Measurements from ENCODE around the gene AFMID.
"Not testable (repeated sequence)": the region's sequence is repeated elsewhere in the genome, so short reads cannot be mapped to it uniquely, and the experiment has no call there.

AFMID gene

DNA sequence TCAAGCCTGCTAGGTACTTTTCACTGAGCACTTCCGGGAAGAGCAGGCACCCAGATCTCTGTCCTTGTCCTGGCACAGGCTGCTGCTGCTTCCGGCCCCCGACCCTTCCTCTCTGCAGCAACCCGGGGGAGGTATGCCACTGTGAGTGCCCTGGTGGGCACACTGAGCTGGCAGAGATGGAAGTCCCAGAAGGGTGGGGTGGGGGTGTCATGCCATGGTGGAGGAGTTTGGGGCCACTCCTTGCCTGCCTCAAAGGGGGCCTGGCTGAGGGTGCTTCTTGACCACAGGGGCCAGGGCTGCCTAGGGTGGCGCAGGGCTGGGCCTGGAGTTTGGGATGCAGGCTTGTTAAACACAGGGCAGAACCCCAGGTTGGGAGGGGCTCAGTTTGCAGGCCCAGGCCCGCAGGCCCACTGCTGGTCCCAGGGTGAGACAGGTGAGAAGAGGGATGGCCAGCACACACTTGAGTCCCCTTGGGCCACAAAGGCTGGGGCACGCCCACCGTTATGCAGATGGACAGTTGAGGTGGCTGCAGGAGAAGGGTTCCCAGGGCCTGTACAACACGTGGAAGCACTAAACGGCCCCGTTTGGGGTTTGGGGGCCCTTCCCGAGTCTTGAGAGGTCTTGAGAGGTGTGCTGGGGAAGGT lies 53.0 kb downstream of the AFMID start:
- no peak for DNase-seq

DNA sequence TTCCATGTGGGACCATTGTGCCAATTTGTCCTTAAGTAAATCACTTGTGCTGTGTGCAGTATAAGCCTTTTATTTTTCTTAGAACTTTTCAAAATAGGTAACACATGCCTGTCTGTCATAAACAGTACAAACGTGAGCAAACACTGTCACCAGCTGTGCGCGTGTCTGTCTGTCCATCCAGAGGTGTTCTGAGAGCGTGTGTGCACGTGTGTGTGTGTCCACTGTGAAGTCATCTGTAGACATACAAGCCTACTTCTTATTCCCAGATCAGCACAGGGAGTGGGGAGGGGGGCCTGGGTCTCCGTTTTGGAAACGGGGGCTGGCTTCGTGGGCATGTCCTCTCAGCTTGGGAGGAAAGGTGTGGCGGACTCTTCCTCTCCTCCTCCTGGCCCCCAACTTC lies 53.7 kb downstream of the AFMID start:
- DNase-seq = peak; percentile 17

DNA sequence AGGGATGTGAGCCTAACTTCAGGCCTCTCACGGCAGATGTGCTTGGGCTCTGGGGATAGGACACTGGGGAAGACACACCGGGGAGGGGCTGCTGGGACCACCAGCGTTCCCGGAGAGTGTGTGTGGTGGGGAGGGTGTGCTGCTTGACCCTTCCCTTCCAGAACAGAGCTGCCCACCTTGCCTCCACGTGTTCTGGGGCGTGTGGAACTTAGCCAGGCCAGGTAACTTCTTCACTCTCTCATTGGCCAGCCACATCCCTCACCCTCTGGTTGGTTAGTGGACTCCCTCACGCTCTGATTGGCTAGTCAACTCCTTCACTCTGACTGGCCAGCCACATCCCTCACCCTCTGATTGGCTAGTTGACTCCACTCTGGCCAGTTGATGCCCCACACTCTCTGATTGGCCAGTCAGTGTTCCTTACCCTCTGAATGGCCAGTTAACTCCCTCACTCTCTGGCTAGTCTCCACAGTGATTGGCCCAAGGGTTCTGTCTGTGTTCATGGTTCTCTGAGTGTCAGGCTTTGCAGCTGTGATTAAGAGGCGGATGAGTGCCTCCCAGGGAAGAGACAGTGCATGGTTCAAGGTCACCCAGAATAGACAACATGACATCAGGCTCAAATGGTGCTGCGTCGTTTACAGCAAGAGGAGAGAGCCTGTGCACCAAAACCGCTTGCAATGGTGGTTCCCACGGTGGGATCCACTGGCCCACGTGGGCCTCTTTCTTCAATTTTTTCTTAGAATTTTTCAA lies 54.3 kb downstream of the AFMID start:
- peak; percentile 19 for DNase-seq

DNA sequence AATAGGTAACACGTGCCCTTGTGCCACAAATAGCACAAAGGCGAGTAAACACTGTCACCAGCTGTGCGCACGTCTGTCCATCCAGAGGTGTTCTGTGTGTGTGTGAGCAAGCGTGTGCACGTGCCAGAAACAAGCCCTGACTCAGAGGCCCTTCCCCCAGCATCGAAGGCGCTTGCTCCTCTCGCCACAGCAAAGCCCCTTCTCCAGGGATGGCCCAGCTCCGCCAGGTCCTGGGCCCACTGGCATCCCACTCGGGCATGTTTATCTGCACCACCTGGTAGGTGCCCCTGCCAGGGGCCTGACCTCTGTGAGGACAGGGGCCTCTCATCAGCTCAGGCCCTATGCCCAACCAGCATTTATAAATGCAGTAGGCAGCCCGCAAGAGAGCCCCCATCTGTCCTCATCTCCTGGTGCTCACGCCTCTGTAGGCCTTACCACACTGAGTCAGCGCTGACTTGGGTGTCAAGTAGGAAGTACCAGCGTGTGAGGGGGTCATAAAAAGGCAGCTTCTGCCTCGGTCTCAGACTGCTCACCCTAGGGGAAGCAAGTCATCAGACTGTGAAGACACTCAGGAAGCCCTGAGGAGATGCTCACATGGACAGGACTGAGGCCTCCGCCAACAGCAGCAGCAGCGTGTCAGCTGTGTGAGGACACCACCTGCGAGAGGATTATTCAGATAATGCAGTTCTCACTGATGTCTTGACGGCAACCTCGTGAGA lies 55.0 kb downstream of the AFMID start:
- DNase-seq = peak; percentile 43

DNA sequence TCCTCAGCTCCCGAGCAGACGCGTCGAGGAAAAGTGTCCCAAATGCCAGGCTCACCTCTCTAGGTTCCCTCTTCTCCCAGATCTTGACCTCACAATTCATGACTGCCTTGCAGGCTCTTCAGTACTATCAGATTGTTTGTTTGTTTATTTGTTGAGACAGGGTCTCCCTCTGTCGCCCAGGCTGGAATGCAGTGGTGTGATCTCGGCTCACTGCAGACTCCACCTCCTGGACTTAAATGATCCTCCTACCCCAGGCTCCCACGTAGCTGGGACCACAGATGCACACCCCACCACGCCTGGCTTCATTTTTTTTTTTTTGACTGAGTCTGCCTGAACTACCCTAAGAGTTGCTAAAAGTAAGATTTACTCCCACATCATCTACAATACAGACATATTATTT lies 60.1 kb downstream of the AFMID start:
- no peak for DNase-seq

DNA sequence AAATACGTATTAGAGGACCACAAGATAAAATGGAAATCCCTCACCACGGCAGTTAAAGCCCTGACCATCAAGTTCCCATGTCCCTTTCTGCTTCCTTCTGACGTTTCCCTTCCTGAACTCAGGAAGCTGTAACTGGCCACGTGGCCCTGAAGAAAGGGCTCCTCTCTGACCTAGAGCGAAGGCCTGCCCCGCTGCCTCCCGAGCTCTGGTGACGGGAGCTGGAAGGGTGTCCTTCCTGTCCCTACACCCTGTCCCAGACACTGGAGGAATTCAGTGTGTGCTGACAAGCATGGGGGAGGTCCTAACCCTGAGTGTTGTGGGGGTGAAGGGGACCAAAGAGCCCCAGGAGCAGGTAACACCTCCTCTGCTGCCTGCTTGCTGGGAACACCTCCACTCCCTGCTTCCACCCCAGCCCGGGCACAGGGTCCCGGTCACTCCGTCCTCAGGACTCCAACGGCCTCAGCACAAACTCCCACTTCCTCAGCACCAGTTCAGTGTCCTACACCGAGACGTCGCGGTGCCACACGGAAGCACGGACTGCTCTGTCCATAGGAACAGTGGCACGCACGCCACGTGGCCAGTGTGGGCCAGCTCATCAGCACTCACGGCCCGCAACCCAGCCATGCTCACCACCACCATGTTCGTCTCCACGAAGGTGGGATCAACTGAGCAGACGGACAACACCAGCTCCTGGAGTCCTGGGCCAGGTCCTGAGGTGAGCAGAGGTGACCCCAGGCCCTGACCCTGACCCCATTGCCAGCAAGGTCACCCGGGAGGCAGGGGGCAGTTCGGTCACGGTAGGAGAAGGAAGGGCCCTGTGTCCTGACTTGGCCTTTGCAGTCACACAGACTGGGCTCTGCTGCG lies 61.1 kb downstream of the AFMID start:
- peak; percentile 28 for DNase-seq

DNA sequence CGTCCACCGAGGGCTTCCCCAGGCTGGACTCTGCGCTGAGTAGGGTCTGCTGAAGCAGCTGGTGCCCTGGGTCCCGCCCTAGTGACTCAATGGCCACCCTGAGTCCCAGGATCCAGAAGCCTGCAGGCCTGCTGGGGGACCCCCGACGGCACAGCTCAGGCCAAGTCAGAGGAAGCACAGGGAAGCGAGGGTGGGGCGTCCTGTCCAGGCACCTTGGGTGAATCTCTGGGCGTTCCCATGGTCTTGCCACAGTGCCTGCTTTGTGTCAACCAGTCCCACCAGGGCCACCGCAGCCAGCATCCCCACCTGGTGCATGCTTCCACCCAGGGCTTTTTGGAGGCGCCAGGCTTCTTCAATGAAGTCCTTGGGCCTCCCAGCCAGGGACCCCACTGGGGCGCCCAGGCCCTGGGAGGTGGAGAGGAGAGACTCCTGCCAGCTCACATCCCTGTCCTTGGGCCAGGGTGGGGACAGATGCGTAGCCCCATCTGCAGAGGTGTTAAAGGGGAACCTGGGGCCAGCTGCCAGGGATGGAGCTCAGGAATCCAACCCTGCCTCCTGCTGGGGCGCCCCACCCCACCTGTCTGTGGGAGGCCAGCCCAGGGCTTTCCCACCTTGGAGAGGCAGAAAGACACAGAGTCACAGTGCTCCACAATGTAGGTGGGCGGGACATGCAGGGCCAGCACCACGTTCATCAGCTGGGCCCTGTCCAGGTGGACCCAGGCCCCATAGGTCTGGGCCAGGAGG lies 62.1 kb downstream of the AFMID start:
- peak; percentile 25 for DNase-seq

DNA sequence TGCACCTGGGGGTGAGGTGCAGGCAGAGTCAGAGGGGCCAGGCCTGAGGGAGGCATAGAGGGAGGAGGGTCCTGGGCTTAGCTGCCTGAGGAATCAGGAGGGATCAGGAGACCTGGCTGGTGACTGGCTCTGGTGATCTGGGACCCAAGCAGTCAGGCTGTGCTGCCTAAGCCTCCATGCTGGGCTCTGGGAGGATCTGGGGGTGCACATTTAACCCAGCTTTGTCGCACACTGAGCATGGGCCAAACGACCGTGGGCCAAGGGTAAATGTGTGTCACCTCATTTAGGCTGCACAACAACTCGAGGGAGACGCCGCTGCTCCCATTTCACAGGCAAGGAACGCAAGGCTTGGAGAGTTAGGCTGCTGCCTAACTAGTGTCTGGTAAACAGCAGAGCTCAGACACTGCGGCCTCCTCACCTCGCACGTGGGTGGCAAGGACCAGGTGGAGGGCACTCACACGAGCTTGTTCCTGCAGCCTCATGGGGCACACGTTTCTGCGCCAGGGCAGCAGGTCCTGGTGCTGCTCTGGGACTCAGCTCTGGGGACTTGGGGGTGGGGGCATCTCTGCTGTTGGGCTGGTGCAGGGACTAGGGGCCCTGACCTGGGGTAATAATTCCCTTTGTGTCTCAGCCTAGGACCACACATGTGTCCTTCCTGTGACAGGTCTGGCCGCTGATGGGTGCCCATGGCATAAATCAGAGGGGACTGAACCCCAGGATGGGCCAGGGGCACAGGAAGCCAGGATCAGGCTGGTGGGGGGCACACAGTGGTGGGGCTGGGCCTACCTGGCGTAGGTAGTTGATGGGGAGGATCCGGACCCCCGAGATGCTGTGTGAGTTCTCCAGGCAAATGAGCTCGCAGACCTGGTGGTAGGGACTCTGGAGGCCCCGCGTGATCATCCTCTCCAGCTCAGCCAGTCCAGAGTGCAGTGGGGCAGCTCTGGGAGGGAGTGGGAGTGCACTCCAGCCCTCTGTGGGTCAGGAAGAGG lies 63.0 kb downstream of the AFMID start:
- peak; percentile 24 for DNase-seq

DNA sequence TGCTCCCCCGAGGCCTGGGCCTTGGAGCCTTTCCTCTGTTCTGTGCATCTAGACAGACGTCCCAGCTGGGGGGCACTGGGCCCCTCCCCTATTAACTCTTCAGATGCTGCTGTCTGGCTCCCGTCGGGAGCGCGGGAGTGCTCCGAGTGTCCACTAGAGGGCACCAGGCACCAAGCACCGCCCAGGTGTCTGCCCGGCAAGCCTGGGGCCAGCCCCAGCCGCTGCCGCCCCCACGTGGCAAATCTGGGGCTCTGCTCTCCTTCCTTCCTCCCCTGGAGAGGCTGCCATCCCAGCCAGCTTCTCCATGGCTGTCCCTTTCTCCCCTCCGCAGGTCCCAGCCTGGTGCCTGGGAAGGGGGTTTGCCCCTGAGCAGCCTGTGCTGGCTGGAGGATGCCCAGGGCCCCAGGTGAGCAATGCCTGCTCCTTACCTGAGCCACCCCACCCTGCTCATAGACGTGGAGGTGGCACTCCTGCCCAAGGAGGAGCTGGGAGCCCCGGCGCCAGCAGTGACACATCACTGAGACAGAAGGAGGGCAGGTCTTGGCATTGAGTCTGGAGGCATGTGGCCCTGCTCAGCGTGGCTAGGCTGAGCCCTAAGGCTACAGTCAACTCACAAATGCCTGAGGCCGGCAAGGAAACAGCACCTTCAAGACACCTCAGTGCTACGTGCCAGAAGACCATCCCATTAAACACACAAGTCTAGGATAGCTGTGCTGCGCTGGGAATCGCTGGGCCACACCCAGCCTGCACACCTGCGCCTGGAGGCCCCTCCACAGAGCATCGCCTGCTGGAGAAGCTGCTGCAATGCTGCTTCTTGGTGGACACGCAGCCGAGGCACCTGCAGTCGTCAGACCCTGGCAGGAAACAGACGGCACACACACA lies 64.0 kb downstream of the AFMID start:
- DNase-seq = peak; percentile 91

DNA sequence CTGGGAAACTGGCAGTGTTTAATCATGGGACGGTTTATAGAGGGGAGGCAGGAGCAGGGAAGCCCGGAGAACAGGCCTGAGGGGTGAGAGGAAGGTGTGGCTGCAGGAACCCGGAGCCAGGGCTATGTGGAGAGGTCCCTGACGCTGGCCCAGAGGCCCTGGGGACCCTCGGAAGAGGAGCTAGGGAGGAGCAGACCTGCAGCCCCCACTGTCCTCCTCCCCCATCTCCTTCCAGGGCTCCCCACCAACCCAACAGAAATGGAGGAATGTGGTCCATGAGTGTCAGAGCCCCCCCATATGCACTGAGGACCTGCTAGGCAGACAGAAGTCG lies 64.6 kb downstream of the AFMID start:
- peak; percentile 20 for DNase-seq

DNA sequence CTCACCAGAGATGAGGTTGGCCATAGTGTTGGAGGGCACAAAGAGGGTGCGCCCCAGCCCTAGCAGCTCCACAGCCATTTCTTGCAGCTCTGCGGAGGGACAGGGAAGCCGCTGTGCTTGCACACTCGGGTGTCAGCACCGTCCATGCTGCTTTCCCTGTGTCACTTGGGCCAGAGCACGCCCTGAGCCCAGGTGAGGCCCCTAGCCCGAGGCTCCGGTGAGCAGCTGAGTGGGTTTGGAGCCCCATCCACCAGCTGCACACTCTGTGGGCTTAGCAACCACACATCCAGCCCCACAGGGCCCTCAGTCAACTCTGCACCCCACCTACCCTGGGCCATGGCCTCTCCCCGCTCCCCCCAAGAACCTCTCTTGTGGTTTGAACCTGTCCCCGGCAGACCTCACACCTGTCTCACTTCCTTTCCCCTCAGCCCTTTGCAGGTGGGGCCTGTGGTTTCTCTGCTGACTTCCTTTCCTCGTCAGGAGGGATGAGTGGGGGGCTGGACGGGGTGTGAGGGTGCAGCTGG lies 65.0 kb downstream of the AFMID start:
- peak; percentile 27 for DNase-seq

DNA sequence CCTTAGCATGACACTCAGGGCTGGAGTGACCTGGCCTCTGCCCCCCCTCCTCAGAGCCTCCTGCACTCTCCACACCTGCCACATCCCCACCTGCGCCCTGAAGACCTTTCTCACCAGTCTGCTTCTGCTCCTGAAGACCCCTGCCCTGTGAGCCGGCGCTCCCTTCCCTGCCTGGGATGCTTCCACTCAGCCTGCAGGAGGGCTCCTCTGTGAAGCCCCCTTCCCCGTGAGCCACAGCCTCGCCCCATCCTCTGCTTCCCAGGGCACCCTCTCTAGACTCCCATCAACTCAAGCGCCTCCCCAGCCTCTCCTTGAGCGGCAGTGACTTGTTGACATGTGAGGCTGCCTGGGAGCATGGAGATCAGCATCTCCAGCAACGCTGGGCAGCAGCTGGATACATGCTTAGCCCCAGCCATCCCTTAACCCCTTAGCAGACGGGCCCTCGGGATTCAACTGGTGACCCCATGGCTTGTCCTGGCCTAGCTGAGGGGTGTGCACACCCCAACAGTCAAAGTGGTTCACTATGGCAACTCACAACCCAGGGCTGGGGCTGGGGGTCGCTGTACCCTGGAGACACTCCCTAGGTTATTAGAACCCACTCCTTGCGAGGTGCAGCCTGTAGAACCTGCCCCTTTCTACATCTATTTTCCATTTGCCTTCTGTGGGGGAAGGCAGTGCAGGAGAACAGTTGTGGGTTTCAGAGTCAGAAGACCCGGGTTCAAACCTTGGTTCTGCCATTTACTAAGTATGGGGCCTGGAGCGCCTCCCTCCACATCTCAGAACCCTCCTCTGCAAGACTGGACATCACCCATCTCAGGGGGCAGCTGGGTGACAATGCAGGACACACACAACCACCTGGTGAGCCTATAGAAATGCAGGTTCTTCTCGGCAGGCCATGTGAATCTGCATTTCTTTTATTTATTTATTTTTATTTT lies 65.8 kb downstream of the AFMID start:
- peak; percentile 25 for DNase-seq

DNA sequence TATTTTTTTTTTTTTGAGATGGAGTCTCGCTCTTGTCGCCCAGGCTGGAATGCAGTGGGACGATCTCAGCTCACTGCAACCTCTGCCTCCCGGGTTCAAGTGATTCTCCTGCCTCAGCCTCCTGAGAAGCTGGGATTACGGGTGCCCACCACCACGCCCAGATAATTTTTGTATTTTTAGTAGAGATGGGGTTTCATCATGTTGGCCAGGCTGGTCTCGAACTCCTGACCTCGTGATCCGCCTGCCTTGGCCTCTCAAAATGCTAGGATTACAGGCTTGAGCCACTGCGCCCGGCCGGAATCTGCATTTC lies 66.4 kb downstream of the AFMID start:
- not testable (repeated sequence) for DNase-seq

DNA sequence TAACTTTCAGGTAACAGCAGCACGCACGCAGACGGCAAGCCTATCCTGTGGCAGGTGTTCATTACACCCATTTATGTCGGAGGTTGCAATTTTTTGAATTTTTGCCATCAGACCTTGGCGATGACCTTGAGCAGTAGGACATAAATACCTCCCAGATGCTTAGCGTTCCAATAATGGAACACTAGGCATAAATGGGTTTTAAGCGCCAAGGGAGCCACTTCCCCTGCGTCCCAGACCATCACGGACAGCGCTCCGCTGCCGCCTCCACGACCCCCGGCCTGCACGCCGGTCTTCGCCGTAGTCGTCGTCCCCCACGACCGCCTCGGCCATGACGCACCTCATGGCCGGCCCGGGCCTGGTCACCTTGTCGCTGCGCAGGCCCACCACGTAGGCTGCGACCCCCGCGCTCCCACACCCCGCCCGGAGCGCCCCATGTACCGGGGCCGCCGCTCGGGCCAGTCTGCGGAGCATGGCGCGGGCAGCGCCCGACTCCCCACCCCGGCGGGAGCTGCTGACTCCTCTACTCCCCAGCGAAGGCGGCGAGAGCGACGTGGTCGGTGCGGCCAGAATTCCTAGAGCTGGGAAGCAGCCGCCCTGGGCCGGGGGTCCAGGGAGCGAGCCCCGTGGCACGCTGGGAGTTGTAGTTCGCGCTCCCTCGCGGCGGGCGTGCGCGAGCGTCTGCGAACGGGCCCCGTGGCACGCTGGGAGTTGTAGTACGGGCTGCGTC lies 66.9 kb downstream of the AFMID start:
- peak; percentile 93 for DNase-seq

DNA sequence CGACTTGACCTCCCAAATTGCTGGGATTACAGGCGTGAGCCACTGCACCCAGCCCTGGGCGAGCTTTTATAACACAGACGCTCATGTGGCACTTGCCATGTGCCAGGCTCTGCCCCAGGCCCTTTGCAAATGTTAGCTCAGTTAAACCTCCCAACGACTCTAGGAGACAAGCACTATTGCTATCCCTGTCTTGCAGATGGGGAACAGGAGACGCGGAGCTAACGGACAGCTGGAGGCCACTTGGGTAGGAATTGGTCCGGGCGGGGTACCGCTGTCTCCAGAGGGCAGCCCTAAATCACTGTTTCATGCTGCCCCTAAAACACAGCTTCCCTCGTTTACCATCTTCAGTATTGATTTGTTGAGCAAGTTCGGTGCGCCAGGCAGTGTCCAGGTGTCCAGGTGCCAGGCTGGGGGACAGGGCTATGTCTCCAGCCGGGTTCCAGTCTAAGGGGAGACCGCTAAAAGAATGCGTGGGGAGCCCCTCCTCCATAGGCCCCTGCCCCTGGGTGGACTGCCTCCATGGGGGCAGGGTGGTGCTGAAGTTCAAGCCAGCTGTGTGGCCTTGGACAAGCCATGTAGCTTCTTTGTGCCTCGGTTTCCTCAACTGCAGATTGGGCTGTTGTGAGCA lies 68.0 kb downstream of the AFMID start:
- DNase-seq = peak; percentile 27

DNA sequence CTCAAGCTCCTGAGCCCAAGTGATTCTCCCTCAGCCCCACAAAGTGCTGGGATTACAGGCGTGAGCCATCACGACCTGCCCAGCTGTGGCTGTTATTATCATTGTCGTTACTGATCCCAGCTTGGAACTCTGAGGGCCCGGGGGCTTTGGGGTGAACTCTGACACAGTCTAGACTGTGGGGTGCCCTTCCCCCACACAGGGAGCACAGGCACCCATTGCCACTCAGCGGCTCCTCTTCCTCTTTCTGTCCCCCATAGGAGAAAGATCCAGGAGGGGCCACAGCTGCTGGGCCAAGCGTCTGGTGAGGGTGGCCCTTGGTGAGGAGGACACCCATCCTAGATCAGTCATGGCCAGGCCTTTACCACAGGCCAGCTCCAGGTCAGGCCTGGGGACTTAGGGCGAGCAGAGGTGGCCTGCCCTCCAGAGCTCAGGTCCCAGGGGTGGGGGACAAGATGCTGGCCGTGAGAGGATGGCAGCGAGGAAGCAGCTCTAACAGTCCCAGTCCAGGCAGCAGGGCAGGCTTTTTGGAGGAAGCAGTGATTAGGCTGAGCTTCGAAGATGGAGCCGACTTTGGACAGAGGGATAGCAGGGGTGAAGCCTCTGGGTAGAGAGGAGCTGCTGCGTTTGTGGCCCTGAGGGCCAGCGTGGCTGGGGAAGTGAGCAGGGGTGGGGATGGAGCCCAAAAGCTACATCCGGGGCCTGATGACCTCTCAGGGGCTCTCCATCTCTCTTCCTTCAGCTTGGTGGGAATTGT lies 69.0 kb downstream of the AFMID start:
- peak; percentile 23 for DNase-seq

All from femur (tissue), 1 donor.